HuH-7 (cell line): Measurements from ENCODE around the gene TSPYL2.

Experiments
- DNase-seq: peaks from one replicate; pipeline ENCODE4 v3.0.0; 2011; ENCODE audit warnings: low spot score

Gene TSPYL2

GRCh38 chrX:53125506-53125905 lies 43.3 kb downstream of the TSPYL2 start:
- DNase-seq = no peak

GRCh38 chrX:53126377-53126776 lies 44.2 kb downstream of the TSPYL2 start:
- DNase-seq = no peak

GRCh38 chrX:53128097-53128749 lies 46.1 kb downstream of the TSPYL2 start:
- no peak for DNase-seq

DNA sequence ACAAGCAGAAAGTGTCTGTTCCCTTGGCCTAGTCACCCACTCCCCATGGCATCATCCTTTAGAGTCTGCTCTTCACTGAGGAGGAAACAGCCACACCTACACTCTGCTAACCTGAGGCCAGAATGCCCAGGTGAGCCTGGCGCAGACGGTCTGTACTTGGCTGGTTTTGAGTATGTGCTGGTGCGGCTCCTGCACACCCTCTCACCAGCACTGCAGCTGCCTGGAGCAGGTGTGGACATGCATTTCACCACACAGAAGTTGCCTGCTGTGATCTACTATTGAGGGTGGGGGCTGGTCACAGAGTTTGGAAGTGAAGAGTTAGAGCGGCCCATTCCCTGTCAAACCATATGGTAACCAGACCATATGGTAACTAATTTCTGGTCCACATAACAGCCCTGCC lies 51.2 kb downstream of the TSPYL2 start:
- no peak for DNase-seq

DNA sequence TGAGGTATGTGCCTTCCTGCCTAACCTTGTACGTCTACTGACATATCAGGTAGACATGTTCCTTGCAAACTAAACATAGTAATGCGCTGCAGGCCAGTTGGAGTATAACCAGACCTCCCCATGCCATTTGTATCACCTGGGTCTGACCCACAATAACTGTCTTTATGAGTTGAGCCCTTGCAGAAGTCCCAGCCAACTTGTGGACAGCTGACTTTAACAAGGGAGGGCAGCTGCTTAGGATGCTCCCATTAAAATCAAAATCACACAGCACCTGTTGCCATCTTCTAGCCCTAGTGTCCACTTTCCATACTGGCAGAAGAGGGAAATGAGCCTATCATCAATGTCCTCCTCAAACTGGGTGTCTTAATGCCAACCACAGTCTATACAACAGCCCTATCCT lies 53.4 kb downstream of the TSPYL2 start:
- DNase-seq = no peak
